Measurements from ENCODE around the gene ZNF576.

- TF ChIP-seq CTCF (IDR thresholded peaks at IDR 0.05; ENCODE audit: low read depth, low read length, missing input control) (no peak), RAD21 (IDR thresholded peaks at IDR 0.05) (no peak), SP1 (IDR thresholded peaks at IDR 0.05) (no peak), YY1 (IDR thresholded peaks at IDR 0.05) (no peak), GABPA (IDR thresholded peaks at IDR 0.05 in 1 of 2, conservative IDR thresholded peaks at IDR 0.05 in 1 of 2) (no peak), FOXA1 (IDR thresholded peaks at IDR 0.05) (no peak), HNF4A (conservative IDR thresholded peaks at IDR 0.05) (no peak), ATF3 (IDR thresholded peaks at IDR 0.05) (no peak), RXRA (IDR thresholded peaks at IDR 0.05) (no peak), JUND (IDR thresholded peaks at IDR 0.05) (no peak), TAF1 (conservative IDR thresholded peaks at IDR 0.05) (no peak)
- TF ChIP-seq, protein P1, sequence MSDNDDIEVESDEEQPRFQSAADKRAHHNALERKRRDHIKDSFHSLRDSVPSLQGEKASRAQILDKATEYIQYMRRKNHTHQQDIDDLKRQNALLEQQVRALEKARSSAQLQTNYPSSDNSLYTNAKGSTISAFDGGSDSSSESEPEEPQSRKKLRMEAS (IDR thresholded peaks at IDR 0.05): no peak
- TF ChIP-seq, protein P2, sequence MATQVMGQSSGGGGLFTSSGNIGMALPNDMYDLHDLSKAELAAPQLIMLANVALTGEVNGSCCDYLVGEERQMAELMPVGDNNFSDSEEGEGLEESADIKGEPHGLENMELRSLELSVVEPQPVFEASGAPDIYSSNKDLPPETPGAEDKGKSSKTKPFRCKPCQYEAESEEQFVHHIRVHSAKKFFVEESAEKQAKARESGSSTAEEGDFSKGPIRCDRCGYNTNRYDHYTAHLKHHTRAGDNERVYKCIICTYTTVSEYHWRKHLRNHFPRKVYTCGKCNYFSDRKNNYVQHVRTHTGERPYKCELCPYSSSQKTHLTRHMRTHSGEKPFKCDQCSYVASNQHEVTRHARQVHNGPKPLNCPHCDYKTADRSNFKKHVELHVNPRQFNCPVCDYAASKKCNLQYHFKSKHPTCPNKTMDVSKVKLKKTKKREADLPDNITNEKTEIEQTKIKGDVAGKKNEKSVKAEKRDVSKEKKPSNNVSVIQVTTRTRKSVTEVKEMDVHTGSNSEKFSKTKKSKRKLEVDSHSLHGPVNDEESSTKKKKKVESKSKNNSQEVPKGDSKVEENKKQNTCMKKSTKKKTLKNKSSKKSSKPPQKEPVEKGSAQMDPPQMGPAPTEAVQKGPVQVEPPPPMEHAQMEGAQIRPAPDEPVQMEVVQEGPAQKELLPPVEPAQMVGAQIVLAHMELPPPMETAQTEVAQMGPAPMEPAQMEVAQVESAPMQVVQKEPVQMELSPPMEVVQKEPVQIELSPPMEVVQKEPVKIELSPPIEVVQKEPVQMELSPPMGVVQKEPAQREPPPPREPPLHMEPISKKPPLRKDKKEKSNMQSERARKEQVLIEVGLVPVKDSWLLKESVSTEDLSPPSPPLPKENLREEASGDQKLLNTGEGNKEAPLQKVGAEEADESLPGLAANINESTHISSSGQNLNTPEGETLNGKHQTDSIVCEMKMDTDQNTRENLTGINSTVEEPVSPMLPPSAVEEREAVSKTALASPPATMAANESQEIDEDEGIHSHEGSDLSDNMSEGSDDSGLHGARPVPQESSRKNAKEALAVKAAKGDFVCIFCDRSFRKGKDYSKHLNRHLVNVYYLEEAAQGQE (IDR thresholded peaks at IDR 0.05): no peak
- TF ChIP-seq, protein P3, sequence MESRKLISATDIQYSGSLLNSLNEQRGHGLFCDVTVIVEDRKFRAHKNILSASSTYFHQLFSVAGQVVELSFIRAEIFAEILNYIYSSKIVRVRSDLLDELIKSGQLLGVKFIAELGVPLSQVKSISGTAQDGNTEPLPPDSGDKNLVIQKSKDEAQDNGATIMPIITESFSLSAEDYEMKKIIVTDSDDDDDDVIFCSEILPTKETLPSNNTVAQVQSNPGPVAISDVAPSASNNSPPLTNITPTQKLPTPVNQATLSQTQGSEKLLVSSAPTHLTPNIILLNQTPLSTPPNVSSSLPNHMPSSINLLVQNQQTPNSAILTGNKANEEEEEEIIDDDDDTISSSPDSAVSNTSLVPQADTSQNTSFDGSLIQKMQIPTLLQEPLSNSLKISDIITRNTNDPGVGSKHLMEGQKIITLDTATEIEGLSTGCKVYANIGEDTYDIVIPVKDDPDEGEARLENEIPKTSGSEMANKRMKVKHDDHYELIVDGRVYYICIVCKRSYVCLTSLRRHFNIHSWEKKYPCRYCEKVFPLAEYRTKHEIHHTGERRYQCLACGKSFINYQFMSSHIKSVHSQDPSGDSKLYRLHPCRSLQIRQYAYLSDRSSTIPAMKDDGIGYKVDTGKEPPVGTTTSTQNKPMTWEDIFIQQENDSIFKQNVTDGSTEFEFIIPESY (IDR thresholded peaks at IDR 0.05): no peak
Observed at GRCh38 chr19:43633520-43633919, 37.1 kb downstream of the ZNF576 start.
